HG02571 (cell line): ENCODE measurements around the gene TMEM87B.
"Not testable (repeated sequence)": the region's sequence is repeated elsewhere in the genome, so short reads cannot be mapped to it uniquely, and the experiment has no call there.

ENCODE experiments used
- ATAC-seq: cut with Tn5 transposase; IDR thresholded peaks from one replicate; pipeline ENCODE4 v1.9.1; 2021; ENCODE audit warnings: mild to moderate bottlenecking, moderate library complexity; ENCODE audit not compliant: unreplicated experiment

The TMEM87B gene

DNA sequence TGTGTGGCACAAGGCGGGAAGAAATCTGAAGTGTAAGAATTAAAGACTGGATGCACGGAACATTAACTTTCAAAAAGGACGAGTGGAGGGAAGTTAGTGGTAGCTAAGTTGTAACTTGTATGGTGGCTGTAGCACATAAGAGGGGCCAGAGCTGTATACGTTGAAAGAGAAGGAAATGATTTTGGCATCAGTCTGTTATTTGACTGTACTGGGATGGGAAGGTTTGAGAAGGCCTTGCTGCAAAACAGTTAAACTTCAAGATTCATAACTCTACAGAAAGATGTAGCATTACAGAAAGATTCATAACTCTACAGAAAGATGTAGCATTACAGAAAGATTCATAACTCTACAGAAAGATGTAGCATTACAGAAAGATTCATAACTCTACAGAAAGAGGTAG, 58.3 kb downstream of the TMEM87B start:
- not testable (repeated sequence) for ATAC-seq

- ATAC-seq: no peak
Observed at GRCh38 chr2:112118148-112118547, 63.1 kb downstream of the TMEM87B start.

GRCh38 chr2:112121682-112122254, 66.7 kb downstream of the TMEM87B start:
- ATAC-seq: no peak

DNA sequence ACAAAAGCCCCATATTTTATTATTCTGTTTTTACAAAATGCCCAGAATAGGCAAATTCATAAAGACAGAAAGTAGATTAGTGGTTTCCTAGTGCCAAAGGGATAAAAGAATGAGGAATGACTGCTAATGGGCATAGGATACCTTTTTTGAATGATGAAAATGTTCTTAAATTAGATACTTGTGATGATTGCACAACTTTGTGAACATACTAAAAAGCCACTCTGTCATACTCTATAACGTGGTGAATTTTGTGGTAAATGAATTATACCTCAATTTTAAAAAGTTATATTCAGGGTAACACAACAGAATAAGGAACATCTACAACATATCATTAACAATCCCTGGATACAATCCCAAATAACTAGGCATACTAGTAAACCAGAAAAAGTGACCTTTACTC, 74.0 kb downstream of the TMEM87B start:
- no peak for ATAC-seq

GRCh38 chr2:112133344-112133743, 78.3 kb downstream of the TMEM87B start:
- no peak for ATAC-seq

DNA sequence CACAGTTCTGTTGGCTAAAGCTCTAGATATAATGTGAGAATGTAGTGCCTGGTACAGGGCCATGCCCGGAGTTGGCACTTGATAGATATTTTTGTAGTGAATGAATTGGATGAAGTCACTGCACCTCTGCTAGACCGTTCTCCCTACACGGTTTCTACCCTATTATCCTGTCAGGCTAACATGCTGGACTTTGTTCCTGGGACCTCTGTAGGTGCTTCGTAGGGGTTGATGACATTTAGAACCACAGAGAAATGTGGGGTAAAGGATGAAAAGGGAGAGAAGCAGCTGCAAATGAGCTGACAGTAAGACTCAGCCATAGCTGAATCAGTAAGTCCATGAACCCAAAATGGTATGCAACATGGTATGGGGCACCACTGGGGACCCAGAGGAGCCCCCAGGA, 79.1 kb downstream of the TMEM87B start:
- no peak for ATAC-seq

- ATAC-seq: no peak
Observed at GRCh38 chr2:112136096-112136495, 81.0 kb downstream of the TMEM87B start.

DNA sequence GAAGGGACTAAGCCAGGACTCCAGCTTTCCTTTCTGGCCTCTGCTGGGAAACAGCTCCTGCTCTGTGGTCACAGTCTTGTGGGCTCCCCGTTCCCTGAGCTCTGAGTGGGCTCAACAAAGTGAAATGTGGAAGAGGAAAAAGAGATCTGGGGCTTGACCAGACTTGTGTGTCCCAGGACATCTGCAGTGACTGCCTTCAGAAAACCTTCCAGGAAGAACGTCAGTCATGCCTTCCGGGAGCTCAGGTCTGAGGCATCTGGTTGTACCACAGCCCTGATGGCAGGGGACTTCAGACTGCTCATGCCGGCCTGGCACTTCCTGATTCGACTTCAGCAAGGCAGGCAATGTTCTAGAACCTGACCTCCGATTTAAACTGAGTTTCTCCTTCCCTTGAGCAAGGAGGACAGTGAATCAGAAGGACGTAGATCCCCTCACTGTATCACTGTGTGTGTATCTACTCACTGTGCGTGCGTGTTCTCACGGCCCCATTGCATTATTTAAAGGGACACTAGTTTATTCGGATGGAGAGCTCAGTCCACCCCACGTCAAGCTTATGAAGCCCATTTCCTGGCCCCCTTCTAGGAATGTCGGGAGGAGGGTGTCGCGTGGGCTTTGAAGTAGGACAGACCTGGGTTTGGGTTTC, 82.6 kb downstream of the TMEM87B start:
- ATAC-seq: no peak

DNA sequence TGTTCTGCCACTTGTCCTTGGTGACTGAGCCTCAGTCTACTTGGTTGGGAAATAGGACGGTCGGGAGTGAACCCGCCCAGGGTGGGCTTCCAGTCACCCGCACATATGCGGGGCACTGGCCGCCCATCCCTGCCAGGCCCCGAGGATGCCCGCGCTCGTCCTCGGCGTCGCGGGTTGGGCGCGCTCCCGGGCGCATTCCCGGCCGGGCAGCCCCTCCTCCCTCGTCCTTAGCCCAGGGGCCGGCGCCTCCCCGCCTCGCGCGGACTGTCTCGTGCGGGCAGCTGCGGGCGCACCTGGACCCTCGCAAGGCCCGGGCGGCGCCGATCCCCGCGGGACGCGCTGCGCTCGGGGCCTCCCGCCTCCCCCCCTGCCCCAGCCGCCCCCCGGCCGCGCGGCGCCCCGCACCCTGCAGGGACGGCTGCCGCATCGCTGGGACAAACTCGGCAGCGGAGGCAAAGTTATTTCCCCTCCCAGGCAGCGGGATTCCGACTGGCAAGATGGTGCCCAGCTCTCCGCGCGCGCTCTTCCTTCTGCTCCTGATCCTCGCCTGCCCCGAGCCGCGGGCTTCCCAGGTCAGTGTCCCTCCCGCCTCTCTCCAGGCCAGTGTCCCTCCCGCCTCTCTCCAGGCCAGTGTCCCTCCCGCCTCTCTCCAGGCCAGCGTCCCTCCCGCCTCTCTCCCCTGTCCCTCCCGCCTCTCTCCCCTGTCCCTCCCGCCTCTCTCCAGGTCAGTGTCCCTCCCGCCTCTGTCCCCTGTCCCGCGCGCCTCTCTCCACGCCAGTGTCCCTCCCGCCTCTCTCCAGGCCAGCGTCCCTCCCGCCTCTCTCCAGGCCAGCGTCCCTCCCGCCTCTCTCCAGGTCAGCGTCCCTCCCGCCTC, 83.3 kb downstream of the TMEM87B start, which contains the start of gene FBLN7:
Gene FBLN7, plus strand, starts transcription at position 227 of the 874 bp plus-strand sequence. Its CDS starts 271 bp downstream, at position 498.
- ATAC-seq: no peak

- ATAC-seq: not testable (repeated sequence)
Observed at GRCh38 chr2:112139033-112139614, 84.1 kb downstream of the TMEM87B start.

- ATAC-seq: not testable (repeated sequence)
Observed at GRCh38 chr2:112139661-112140204, 84.7 kb downstream of the TMEM87B start.

GRCh38 chr2:112140205-112140802, 85.2 kb downstream of the TMEM87B start:
- no peak for ATAC-seq

- no peak for ATAC-seq
Observed at GRCh38 chr2:112140899-112141625, 86.0 kb downstream of the TMEM87B start.

- ATAC-seq: no peak
Observed at GRCh38 chr2:112141626-112142007, 86.5 kb downstream of the TMEM87B start.

GRCh38 chr2:112142525-112143078, 87.5 kb downstream of the TMEM87B start:
- no peak for ATAC-seq

DNA sequence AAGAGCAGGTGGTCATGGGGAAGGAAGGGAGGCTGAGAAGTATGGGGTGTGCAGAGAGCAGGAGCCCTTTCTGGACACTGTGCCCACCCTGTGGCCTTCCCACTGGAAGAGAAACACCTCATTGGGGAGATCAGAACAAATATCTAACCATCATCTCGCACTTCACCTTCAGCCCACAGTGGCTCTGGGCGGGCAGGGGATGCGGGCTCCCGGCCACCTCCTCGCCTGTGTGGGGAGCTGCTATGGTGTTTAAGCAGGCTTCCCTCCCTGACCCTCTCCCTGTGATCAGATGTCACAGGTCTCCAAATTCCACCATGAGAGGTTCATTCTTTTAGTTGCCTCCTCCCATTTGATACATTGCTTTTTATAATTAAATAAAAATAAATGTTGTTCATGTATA, 88.1 kb downstream of the TMEM87B start:
- ATAC-seq: no peak

DNA sequence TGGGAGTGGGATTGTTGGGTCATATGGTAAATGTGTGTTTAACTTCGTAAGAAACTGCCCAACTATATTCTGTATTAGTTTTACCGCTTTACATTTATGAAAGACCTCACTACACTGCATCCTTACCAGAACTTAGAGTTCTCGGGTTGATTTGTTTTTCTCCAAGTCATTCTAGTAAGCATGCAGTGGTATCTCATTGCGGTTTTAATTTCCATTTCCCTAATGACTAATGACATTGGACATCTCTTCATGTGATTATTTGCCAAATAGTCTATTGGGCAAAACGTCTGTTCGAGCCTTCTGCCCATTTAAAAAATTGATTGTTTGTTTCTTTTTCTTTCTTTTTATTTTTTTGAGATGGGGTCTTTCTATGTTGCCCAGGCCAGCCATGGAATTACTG, 89.9 kb downstream of the TMEM87B start:
- no peak for ATAC-seq

DNA sequence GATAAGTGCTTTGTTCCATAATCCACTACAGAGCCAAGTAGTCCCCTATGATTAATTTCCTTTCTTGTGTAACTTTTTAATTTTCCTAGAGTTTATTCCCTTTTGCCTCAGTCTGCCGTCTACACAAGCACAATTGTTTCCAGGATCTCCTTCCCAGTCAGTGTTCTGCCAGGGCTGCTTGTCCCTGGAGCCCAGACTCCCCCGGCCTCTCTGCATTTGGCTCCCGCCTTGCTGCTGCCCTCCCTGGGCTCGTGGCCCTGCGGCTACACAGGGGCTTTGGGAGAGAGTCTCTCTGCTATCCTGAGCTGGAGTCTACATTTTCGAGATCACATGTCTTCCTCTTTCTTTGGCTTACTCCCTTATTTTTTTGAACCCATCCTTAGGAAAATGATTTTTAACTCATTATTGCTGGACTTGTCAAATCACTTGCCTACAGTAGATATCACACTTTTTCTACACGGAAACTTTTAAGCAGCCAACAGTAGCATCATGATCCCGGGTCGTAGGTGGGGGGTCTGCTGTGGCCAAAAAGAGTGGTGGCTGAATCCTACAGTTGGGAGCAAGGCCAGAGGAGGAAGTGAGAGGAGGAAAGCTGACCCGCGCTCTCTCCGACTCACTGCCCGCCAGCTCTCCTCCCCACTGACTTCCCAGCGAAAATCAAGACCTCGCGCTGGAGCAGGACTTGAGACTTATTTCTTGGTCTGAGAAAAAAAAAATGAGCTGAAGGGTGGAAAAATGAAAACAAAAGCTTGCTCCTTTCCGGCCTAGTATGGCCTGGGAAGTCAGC, 92.5 kb downstream of the TMEM87B start:
- no peak for ATAC-seq

GRCh38 chr2:112148477-112148876, 93.4 kb downstream of the TMEM87B start:
- no peak for ATAC-seq
